Ramos (cell line): ENCODE results near the gene SAXO2.
"Not testable (repeated sequence)": the region's sequence is repeated elsewhere in the genome, so short reads cannot be mapped to it uniquely, and the experiment has no call there.

Experiments used
- in situ Hi-C: fragments of 300-500 bp; cut with MboI; formaldehyde crosslinking; loops from one replicate; pipeline ENCODE4 v1.14.3; 2022; ENCODE audit warnings: low sequenced_read_pairs; ENCODE audit not compliant: unreplicated experiment

Gene SAXO2

GRCh38 chr15:82262422-82263026 is at the start of gene SAXO2, which contains the start of gene EFL1:
SAXO2 (plus strand) TSS chr15:82262818; CDS start chr15:82262880, 62 bp downstream.
EFL1 (minus strand) TSS chr15:82262734; CDS start chr15:82261778, 956 bp downstream.
- in situ Hi-C loops = no loop called here

- in situ Hi-C loops = not testable (repeated sequence)
These were observed 46.5 kb upstream of the SAXO2 start for GRCh38 chr15:82216092-82216491.

- in situ Hi-C loops = not testable (repeated sequence)
These were observed 41.1 kb upstream of the SAXO2 start for GRCh38 chr15:82221535-82221934.

- in situ Hi-C loops = no loop called here
These were observed 33.9 kb upstream of the SAXO2 start for GRCh38 chr15:82228750-82229149.

GRCh38 chr15:82231233-82231632 is 31.4 kb upstream of the SAXO2 start:
- in situ Hi-C loops = no loop called here

GRCh38 chr15:82231842-82232241 is 30.8 kb upstream of the SAXO2 start:
- in situ Hi-C loops = no loop called here

GRCh38 chr15:82237944-82238534 is 24.6 kb upstream of the SAXO2 start:
- in situ Hi-C loops = not testable (repeated sequence)

- in situ Hi-C loops = no loop called here
These were observed 22.8 kb upstream of the SAXO2 start for GRCh38 chr15:82239685-82240391.

- in situ Hi-C loops = not testable (repeated sequence)
These were observed 20.6 kb upstream of the SAXO2 start for GRCh38 chr15:82241836-82242499.

- in situ Hi-C loops = not testable (repeated sequence)
These were observed 19.0 kb upstream of the SAXO2 start for GRCh38 chr15:82243644-82244043.

GRCh38 chr15:82245956-82246355 is 16.7 kb upstream of the SAXO2 start:
- in situ Hi-C loops = not testable (repeated sequence)

GRCh38 chr15:82248261-82248660 is 14.4 kb upstream of the SAXO2 start:
- in situ Hi-C loops = not testable (repeated sequence)

- in situ Hi-C loops = not testable (repeated sequence)
These were observed 824 bp upstream of the SAXO2 start for GRCh38 chr15:82261566-82262421.

GRCh38 chr15:82263350-82263749 is 732 bp downstream of the SAXO2 start:
- in situ Hi-C loops = no loop called here

GRCh38 chr15:82267137-82267536 is 4.5 kb downstream of the SAXO2 start:
- in situ Hi-C loops = not testable (repeated sequence)

GRCh38 chr15:82268454-82268853 is 5.8 kb downstream of the SAXO2 start:
- in situ Hi-C loops = not testable (repeated sequence)

GRCh38 chr15:82272154-82272553 is 9.5 kb downstream of the SAXO2 start:
- in situ Hi-C loops = no loop called here

- in situ Hi-C loops = no loop called here
These were observed 12.8 kb downstream of the SAXO2 start for GRCh38 chr15:82275410-82275809.

- in situ Hi-C loops = not testable (repeated sequence)
These were observed 18.7 kb downstream of the SAXO2 start for GRCh38 chr15:82281276-82281675.

GRCh38 chr15:82282386-82282785 is 19.8 kb downstream of the SAXO2 start:
- in situ Hi-C loops = not testable (repeated sequence)
